Measurements from ENCODE around the gene ZNF8. TPM values are rescaled to one million over a fixed set of nuclear protein-coding genes. Genes with fewer than 3 reads are reported as not detected.
"Not testable (repeated sequence)": the region's sequence is repeated elsewhere in the genome, so short reads cannot be mapped to it uniquely, and the experiment has no call there.

ZNF8 gene
- total RNA-seq, 2 experiments from 2014 or later = 8.6 to 8.9 TPM

GRCh38 chr19:58328999-58329398, 50.2 kb downstream of the ZNF8 start:
- H3K27me3 Mint-ChIP-seq = no peaks in the 10 kb centered on the region
- DNase-seq = no peak
- POLR2A ChIA-PET = interaction anchor here (0.5 kb wide), 1 partner anchor 1152 kb away, joined by 3 read pairs; no protein-coding TSS in a partner anchor

GRCh38 chr19:58330458-58330857, 51.7 kb downstream of the ZNF8 start:
- Mint-ChIP-seq H3K4me1 (peaks cover 11% of the 10 kb centered on the region), H3K27me3 (no peaks in the 10 kb centered on the region), H3K9me3 (no peaks in the 10 kb centered on the region), H3K27ac (no peak overlapping the region), H3K4me3 (no peak overlapping the region), H3K36me3 (peaks cover 2% of the 10 kb centered on the region)
- DNase-seq = no peak
- no peak for ATAC-seq (ENCODE audit: low read depth)
- POLR2A ChIA-PET = no interaction called here

More at GRCh38 chr19:58328999-58329398, 50.2 kb downstream of the ZNF8 start:
- Mint-ChIP-seq H3K27ac (no peak overlapping the region), H3K9me3 (no peaks in the 10 kb centered on the region), H3K4me3 (no peak overlapping the region), H3K4me1 (peaks cover 11% of the 10 kb centered on the region), H3K36me3 (no peaks in the 10 kb centered on the region)
- ATAC-seq (ENCODE audit: low read depth) = no peak

- DNase-seq (no peak), ATAC-seq (ENCODE audit: low read depth) (no peak)
- H3K4me3 Mint-ChIP-seq = no peak overlapping the region
- POLR2A ChIA-PET = interaction anchor here (1.0 to 1.6 kb wide), 2 partner anchors 14 to 68 kb away, joined by 3 to 4 read pairs; no protein-coding TSS in a partner anchor
- no peak overlapping the region for H3K27ac Mint-ChIP-seq
- H3K27me3 Mint-ChIP-seq = no peaks in the 10 kb centered on the region
- peaks cover 11% of the 10 kb centered on the region for H3K4me1 Mint-ChIP-seq
- peaks cover 12% of the 10 kb centered on the region for H3K36me3 Mint-ChIP-seq
- no peaks in the 10 kb centered on the region for H3K9me3 Mint-ChIP-seq
Measured at GRCh38 chr19:58332697-58333096, 53.9 kb downstream of the ZNF8 start.

GRCh38 chr19:58334691-58335249, 56.0 kb downstream of the ZNF8 start:
- no peak for DNase-seq
- H3K9me3 Mint-ChIP-seq = no peaks in the 10 kb centered on the region
- no peaks in the 10 kb centered on the region for H3K27me3 Mint-ChIP-seq
- H3K27ac Mint-ChIP-seq = no peak overlapping the region
- H3K4me1 Mint-ChIP-seq = peaks cover 9% of the 10 kb centered on the region
- POLR2A ChIA-PET = no interaction called here
- H3K36me3 Mint-ChIP-seq = peaks cover 30% of the 10 kb centered on the region
- no peak for ATAC-seq (ENCODE audit: low read depth)
- no peak overlapping the region for H3K4me3 Mint-ChIP-seq

- no peaks in the 10 kb centered on the region for H3K27me3 Mint-ChIP-seq
Measured at GRCh38 chr19:58335630-58336029, 56.9 kb downstream of the ZNF8 start.

GRCh38 chr19:58336216-58336615, 57.5 kb downstream of the ZNF8 start:
- no peak for ATAC-seq (ENCODE audit: low read depth)
- H3K36me3 Mint-ChIP-seq = peaks cover 40% of the 10 kb centered on the region
- H3K4me1 Mint-ChIP-seq = peaks cover 10% of the 10 kb centered on the region
- no peaks in the 10 kb centered on the region for H3K27me3 Mint-ChIP-seq
- no peak overlapping the region for H3K27ac Mint-ChIP-seq
- POLR2A ChIA-PET = no interaction called here
- H3K4me3 Mint-ChIP-seq = no peak overlapping the region
- H3K9me3 Mint-ChIP-seq = no peaks in the 10 kb centered on the region
- DNase-seq = no peak

More at GRCh38 chr19:58335630-58336029, 56.9 kb downstream of the ZNF8 start:
- DNase-seq = no peak
- Mint-ChIP-seq H3K4me3 (no peak overlapping the region), H3K27ac (no peak overlapping the region), H3K4me1 (peaks cover 10% of the 10 kb centered on the region), H3K9me3 (no peaks in the 10 kb centered on the region), H3K36me3 (peaks cover 36% of the 10 kb centered on the region)
- no peak for ATAC-seq (ENCODE audit: low read depth)
- POLR2A ChIA-PET = no interaction called here

- no peaks in the 10 kb centered on the region for H3K9me3 Mint-ChIP-seq
- H3K27me3 Mint-ChIP-seq = no peaks in the 10 kb centered on the region
- H3K4me1 Mint-ChIP-seq = peaks cover 10% of the 10 kb centered on the region
- DNase-seq (no peak), ATAC-seq (ENCODE audit: low read depth) (no peak)
- no peak overlapping the region for H3K4me3 Mint-ChIP-seq
- POLR2A ChIA-PET = no interaction called here
- H3K36me3 Mint-ChIP-seq = peaks cover 42% of the 10 kb centered on the region
- H3K27ac Mint-ChIP-seq = no peak overlapping the region
Measured at GRCh38 chr19:58336820-58337219, 58.1 kb downstream of the ZNF8 start.

GRCh38 chr19:58338336-58338735, 59.6 kb downstream of the ZNF8 start:
- no peak for DNase-seq
- no peaks in the 10 kb centered on the region for H3K9me3 Mint-ChIP-seq
- H3K36me3 Mint-ChIP-seq = peaks cover 47% of the 10 kb centered on the region
- no peak overlapping the region for H3K4me3 Mint-ChIP-seq
- H3K27me3 Mint-ChIP-seq = no peaks in the 10 kb centered on the region
- POLR2A ChIA-PET = no interaction called here
- H3K4me1 Mint-ChIP-seq = peaks cover 6% of the 10 kb centered on the region
- no peak overlapping the region for H3K27ac Mint-ChIP-seq
- ATAC-seq (ENCODE audit: low read depth) = no peak

- POLR2A ChIA-PET = no interaction called here
- ATAC-seq (ENCODE audit: low read depth) (no peak), DNase-seq (no peak)
- no peak overlapping the region for H3K4me3 Mint-ChIP-seq
- no peak overlapping the region for H3K27ac Mint-ChIP-seq
- H3K27me3 Mint-ChIP-seq = no peaks in the 10 kb centered on the region
- peaks cover 6% of the 10 kb centered on the region for H3K4me1 Mint-ChIP-seq
- no peaks in the 10 kb centered on the region for H3K9me3 Mint-ChIP-seq
- peaks cover 50% of the 10 kb centered on the region for H3K36me3 Mint-ChIP-seq
Measured at GRCh38 chr19:58338825-58339558, 60.2 kb downstream of the ZNF8 start.

- Mint-ChIP-seq H3K27me3 (no peaks in the 10 kb centered on the region), H3K27ac (peak overlapping the region; percentile 60), H3K4me3 (peak overlapping the region; percentile 91), H3K4me1 (peaks cover 22% of the 10 kb centered on the region), H3K9me3 (no peaks in the 10 kb centered on the region), H3K36me3 (peaks cover 22% of the 10 kb centered on the region)
- DNase-seq (no peak), ATAC-seq (ENCODE audit: low read depth) (no peak)
- POLR2A ChIA-PET = interaction anchor here (0.6 to 1.1 kb wide), 2 partner anchors 15 to 17 kb away, joined by 4 to 6 read pairs; partner anchors contain the start of gene ZNF497
Measured at GRCh38 chr19:58345558-58345957, 66.8 kb downstream of the ZNF8 start.

GRCh38 chr19:58346961-58347929, 68.5 kb downstream of the ZNF8 start:
- H3K4me1 Mint-ChIP-seq = peaks cover 22% of the 10 kb centered on the region
- H3K4me3 Mint-ChIP-seq = peak overlapping the region; percentile 98
- DNase-seq = peak; percentile 83
- ATAC-seq (ENCODE audit: low read depth) = peak; percentile 87
- peaks cover 20% of the 10 kb centered on the region for H3K36me3 Mint-ChIP-seq
- POLR2A ChIA-PET = interaction anchor here (0.6 to 4.5 kb wide), 15 partner anchors 9 to 173 kb away, joined by 3 to 50 read pairs (median 5); partner anchors contain the start of genes RPS5, ZNF446, ZNF497 and ZNF837
- no peaks in the 10 kb centered on the region for H3K27me3 Mint-ChIP-seq
- H3K9me3 Mint-ChIP-seq = no peaks in the 10 kb centered on the region
- peak overlapping the region; percentile 92 for H3K27ac Mint-ChIP-seq

- POLR2A ChIA-PET = interaction anchor here (1.1 to 4.5 kb wide), 9 partner anchors 8 to 1156 kb away, joined by 3 to 50 read pairs (median 5); partner anchors contain the start of genes ZNF446, ZNF497 and ZSCAN22
- peak overlapping the region; percentile 98 for H3K4me3 Mint-ChIP-seq
- H3K36me3 Mint-ChIP-seq = peaks cover 18% of the 10 kb centered on the region
- not testable (repeated sequence) for H3K27me3 Mint-ChIP-seq, H3K9me3 Mint-ChIP-seq, DNase-seq
- peak overlapping the region; percentile 92 for H3K27ac Mint-ChIP-seq
- ATAC-seq (ENCODE audit: low read depth) = peak; percentile 2
- peaks cover 22% of the 10 kb centered on the region for H3K4me1 Mint-ChIP-seq
Measured at GRCh38 chr19:58348080-58348479, 69.3 kb downstream of the ZNF8 start.

- H3K27ac Mint-ChIP-seq = peak overlapping the region; percentile 66
- H3K4me3 Mint-ChIP-seq = peak overlapping the region; percentile 63
- POLR2A ChIA-PET = interaction anchor here (0.7 to 4.5 kb wide), 2 partner anchors 14 to 119 kb away, joined by 3 to 50 read pairs; partner anchors contain the start of gene ZNF497
- no peak for ATAC-seq (ENCODE audit: low read depth)
- no peaks in the 10 kb centered on the region for H3K9me3 Mint-ChIP-seq
- peaks cover 24% of the 10 kb centered on the region for H3K4me1 Mint-ChIP-seq
- peaks cover 13% of the 10 kb centered on the region for H3K36me3 Mint-ChIP-seq
- H3K27me3 Mint-ChIP-seq = no peaks in the 10 kb centered on the region
- DNase-seq = no peak
Measured at GRCh38 chr19:58349590-58349989, 70.8 kb downstream of the ZNF8 start.

Measured in activated naive CD8-positive, alpha-beta T cell treated with anti-CD3 and anti-CD28 coated beads, Interleukin-2, amount 10 ng/mL, durations not matched to agents 7 days and 5 days (primary cell).